H9 (cell line): Measurements from ENCODE around the gene NSUN2. TPM values are rescaled to one million over a fixed set of nuclear protein-coding genes. Genes with fewer than 3 reads are reported as not detected.

Experiments
- DNase-seq: peaks from one replicate; pipeline ENCODE4 v3.0.0-alpha.2; 2017
- H2AFZ ChIP-seq: one replicate; pipeline ENCODE4 v1.6.1; 2013; ENCODE audit warnings: mild to moderate bottlenecking, low read length, control low read depth, moderate library complexity
- H2AK5ac ChIP-seq: 2 replicates; pipeline ENCODE4 v1.6.1; 2013; ENCODE audit warnings: low read length, control low read depth, mixed read lengths; ENCODE audit not compliant: insufficient read length
- H2BK120ac ChIP-seq: one replicate; pipeline ENCODE4 v1.6.1; 2013; ENCODE audit warnings: low read depth, mild to moderate bottlenecking, low read length, control low read depth, inconsistent platforms; ENCODE audit not compliant: poor library complexity, severe bottlenecking
- H2BK12ac ChIP-seq: 2 replicates; pipeline ENCODE4 v1.6.1; 2013; ENCODE audit warnings: low read length, control low read depth, mixed read lengths, low read depth; ENCODE audit not compliant: insufficient read length
- H2BK15ac ChIP-seq: 2 replicates; pipeline ENCODE4 v1.6.1; 2013; ENCODE audit warnings: low read depth, low read length, control low read depth
- H2BK20ac ChIP-seq: one replicate; pipeline ENCODE4 v1.6.1; 2013; ENCODE audit warnings: low read depth, mild to moderate bottlenecking, low read length, control low read depth, inconsistent platforms; ENCODE audit not compliant: poor library complexity, severe bottlenecking
- H2BK5ac ChIP-seq: 2 replicates; pipeline ENCODE4 v1.6.1; 2013; ENCODE audit warnings: low read length, control low read depth, mixed read lengths; ENCODE audit not compliant: insufficient read length
- H3K14ac ChIP-seq: 2 replicates; pipeline ENCODE4 v1.6.1; 2013; ENCODE audit warnings: low read length, control low read depth; ENCODE audit not compliant: insufficient read depth
- H3K18ac ChIP-seq: 2 replicates; pipeline ENCODE4 v1.6.1; 2013; ENCODE audit warnings: low read depth, mild to moderate bottlenecking, mixed read lengths, low read length, control low read depth; ENCODE audit not compliant: insufficient read length
- H3K23ac ChIP-seq: 2 replicates; pipeline ENCODE4 v1.6.1; 2013; ENCODE audit warnings: low read length, control low read depth, mixed read lengths, low read depth; ENCODE audit not compliant: insufficient read length
- H3K23me2 ChIP-seq: 2 replicates; pipeline ENCODE4 v1.6.1; 2013; ENCODE audit warnings: low read depth, mild to moderate bottlenecking, mixed read lengths, low read length, control low read depth; ENCODE audit not compliant: insufficient read length, poor library complexity, severe bottlenecking
- H3K27ac ChIP-seq: 2 replicates; pipeline ENCODE4 v1.5.1; 2013; ENCODE audit warnings: low read length, control low read depth, mixed read lengths, low read depth; ENCODE audit not compliant: insufficient read length
- H3K27me3 ChIP-seq: 2 replicates; pipeline ENCODE4 v1.6.1; 2013; ENCODE audit warnings: low read length, control low read depth, inconsistent platforms; ENCODE audit not compliant: insufficient read depth
- H3K4ac ChIP-seq: 2 replicates; pipeline ENCODE4 v1.6.1; 2013; ENCODE audit warnings: low read depth, mild to moderate bottlenecking, control low read depth, inconsistent platforms, low read length, moderate library complexity
- H3K4me1 ChIP-seq: 2 replicates; pipeline ENCODE4 v1.6.1; 2013; ENCODE audit warnings: low read length, control low read depth, inconsistent platforms; ENCODE audit not compliant: insufficient read depth
- H3K4me2 ChIP-seq: 2 replicates; pipeline ENCODE4 v1.6.1; 2013; ENCODE audit warnings: low read length, control low read depth, mixed read lengths; ENCODE audit not compliant: insufficient read length, insufficient read depth
- H3K56ac ChIP-seq: 2 replicates; pipeline ENCODE4 v1.6.1; 2013; ENCODE audit warnings: low read depth, mild to moderate bottlenecking, mixed read lengths, low read length, control low read depth; ENCODE audit not compliant: insufficient read length
- H3K79me1 ChIP-seq: 2 replicates; pipeline ENCODE4 v1.6.1; 2013; ENCODE audit warnings: low read depth, mild to moderate bottlenecking, moderate library complexity, low read length, control low read depth, inconsistent platforms; ENCODE audit not compliant: insufficient read depth, poor library complexity, severe bottlenecking
- H3K79me2 ChIP-seq: 2 replicates; pipeline ENCODE4 v1.6.1; 2013; ENCODE audit warnings: low read length, control low read depth, inconsistent platforms; ENCODE audit not compliant: insufficient read depth
- H3K9ac ChIP-seq: 2 replicates; pipeline ENCODE4 v1.6.1; 2013; ENCODE audit warnings: low read length, control low read depth, mixed read lengths; ENCODE audit not compliant: insufficient read length; ENCODE audit errors: extremely low read depth
- H3K9me3 ChIP-seq: one replicate; pipeline ENCODE4 v1.6.1; 2013; ENCODE audit warnings: low read depth, low read length, inconsistent platforms; ENCODE audit not compliant: control insufficient read depth
- H3T11ph ChIP-seq: one replicate; pipeline ENCODE4 v1.6.1; 2013; ENCODE audit warnings: mild to moderate bottlenecking, low read length, control low read depth, inconsistent platforms
- H4K20me1 ChIP-seq: one replicate; pipeline ENCODE4 v1.6.1; 2013; ENCODE audit not compliant: control insufficient read depth, insufficient read length, insufficient read depth
- H4K5ac ChIP-seq: 2 replicates; pipeline ENCODE4 v1.6.1; 2013; ENCODE audit warnings: low read depth, mild to moderate bottlenecking, mixed read lengths, low read length, control low read depth; ENCODE audit not compliant: insufficient read length
- H4K8ac ChIP-seq: replicated peaks from 2 replicates; pipeline ENCODE4 v1.6.1; 2013; ENCODE audit warnings: low read length, control low read depth, mixed read lengths, low read depth; ENCODE audit not compliant: insufficient read length
- H4K91ac ChIP-seq: 2 replicates; pipeline ENCODE4 v1.6.1; 2013; ENCODE audit warnings: low read depth, mild to moderate bottlenecking, moderate library complexity, mixed read lengths, low read length, control low read depth; ENCODE audit not compliant: insufficient read length
- H3K27ac Mint-ChIP-seq, 3 experiments: 2 replicates in 2 of 3; 3 replicates in 1 of 3; pipeline ENCODE4 v1.8.0; 2020 to 2021; ENCODE audit warnings: mixed read lengths in 3 of 3, mild to moderate bottlenecking in 1 of 3, moderate library complexity in 1 of 3
- H3K27me3 Mint-ChIP-seq: 2 replicates; pipeline ENCODE4 v1.8.0; 2021; ENCODE audit warnings: low read depth, mild to moderate bottlenecking, moderate library complexity, mixed read lengths
- H3K36me3 Mint-ChIP-seq, 3 experiments: 2 replicates in 2 of 3; 3 replicates in 1 of 3; pipeline ENCODE4 v1.8.0; 2020 to 2021; ENCODE audit warnings: low read depth in 3 of 3, mixed read lengths in 3 of 3; ENCODE audit not compliant: insufficient read depth in 1 of 3
- H3K4me1 Mint-ChIP-seq, 2 experiments: 2 replicates each; pipeline ENCODE4 v1.8.0; 2020; ENCODE audit warnings: mixed read lengths in 2 of 2
- H3K4me3 Mint-ChIP-seq, 2 experiments: 2 replicates in 1 of 2; 3 replicates in 1 of 2; pipeline ENCODE4 v1.8.0; 2020 to 2021; ENCODE audit warnings: mild to moderate bottlenecking in 2 of 2, mixed read lengths in 2 of 2, moderate library complexity in 1 of 2
- H3K9me3 Mint-ChIP-seq, 2 experiments: 2 replicates in 1 of 2; 3 replicates in 1 of 2; pipeline ENCODE4 v1.8.0; 2020; ENCODE audit warnings: mild to moderate bottlenecking in 2 of 2, mixed read lengths in 2 of 2, moderate library complexity in 1 of 2
- WGBS: extraction: QIAGEN DNeasy Blood & Tissue Kit; methylation state at CpG from one replicate; pipeline ENCODE4 v1.1.7; 2013; ENCODE audit warnings: missing lambda C conversion rate, low lambda C conversion rate, mixed read lengths; ENCODE audit not compliant: insufficient read length; ENCODE audit errors: extremely low coverage; 5-methylcytosine and 5-hydroxymethylcytosine counted together
- total RNA-seq: library from RNA; stranded (reverse); gene quantifications from 2 replicates; pipeline ENCODE4 v1.2.1, GENCODE V29; 2021
- TF ChIP-seq, protein P1 (sequence below): fragments of 200-600 bp; sonication (generic); conservative IDR thresholded peaks from 3 replicates; pipeline ENCODE4 v1.8.0; 2021; ENCODE audit warnings: antibody characterized with exemption, mild to moderate bottlenecking

Gene NSUN2
- total RNA-seq, 1 experiment from 2014 or later, result 115 TPM

DNA sequence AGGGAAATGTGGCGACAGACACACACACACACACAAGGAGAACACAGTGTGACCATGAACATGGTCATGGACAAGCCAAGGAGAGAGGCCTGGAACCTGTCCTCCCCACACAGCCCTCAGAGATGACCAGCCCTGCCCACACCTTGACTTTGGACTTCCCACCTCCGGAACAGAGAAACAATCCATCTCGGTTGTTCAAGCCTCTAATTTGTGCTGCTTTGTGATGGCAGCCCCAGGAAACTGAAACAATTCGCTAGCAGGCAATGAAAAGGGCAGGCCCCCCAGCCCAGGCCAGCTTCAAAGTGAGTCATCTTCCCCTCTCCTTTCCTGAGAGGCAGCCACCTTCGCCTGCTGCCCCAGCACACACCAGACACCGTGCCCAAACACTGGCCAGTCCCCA lies 47.7 kb downstream of the NSUN2 start:
- no peaks in the 10 kb centered on the region for H3K9me3 ChIP-seq
- H3K27ac ChIP-seq, result no peak overlapping the region
- H3K14ac ChIP-seq, result no peak overlapping the region
- peak overlapping the region; percentile 26 for H3K23ac ChIP-seq
- no peaks in the 10 kb centered on the region for H3K36me3 Mint-ChIP-seq
- peaks cover 4% of the 10 kb centered on the region; the same call in 1 of the 2 replicates for H3K4me1 ChIP-seq
- DNase-seq, result no peak
- H4K91ac ChIP-seq, result no peak overlapping the region
- peaks cover 5% of the 10 kb centered on the region for H3K23me2 ChIP-seq
- no peak overlapping the region for H3K18ac ChIP-seq
- no peak overlapping the region for H3K4me3 Mint-ChIP-seq
- TF ChIP-seq, protein P1, sequence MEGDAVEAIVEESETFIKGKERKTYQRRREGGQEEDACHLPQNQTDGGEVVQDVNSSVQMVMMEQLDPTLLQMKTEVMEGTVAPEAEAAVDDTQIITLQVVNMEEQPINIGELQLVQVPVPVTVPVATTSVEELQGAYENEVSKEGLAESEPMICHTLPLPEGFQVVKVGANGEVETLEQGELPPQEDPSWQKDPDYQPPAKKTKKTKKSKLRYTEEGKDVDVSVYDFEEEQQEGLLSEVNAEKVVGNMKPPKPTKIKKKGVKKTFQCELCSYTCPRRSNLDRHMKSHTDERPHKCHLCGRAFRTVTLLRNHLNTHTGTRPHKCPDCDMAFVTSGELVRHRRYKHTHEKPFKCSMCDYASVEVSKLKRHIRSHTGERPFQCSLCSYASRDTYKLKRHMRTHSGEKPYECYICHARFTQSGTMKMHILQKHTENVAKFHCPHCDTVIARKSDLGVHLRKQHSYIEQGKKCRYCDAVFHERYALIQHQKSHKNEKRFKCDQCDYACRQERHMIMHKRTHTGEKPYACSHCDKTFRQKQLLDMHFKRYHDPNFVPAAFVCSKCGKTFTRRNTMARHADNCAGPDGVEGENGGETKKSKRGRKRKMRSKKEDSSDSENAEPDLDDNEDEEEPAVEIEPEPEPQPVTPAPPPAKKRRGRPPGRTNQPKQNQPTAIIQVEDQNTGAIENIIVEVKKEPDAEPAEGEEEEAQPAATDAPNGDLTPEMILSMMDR, result no peak
- no peaks in the 10 kb centered on the region for H4K20me1 ChIP-seq
- no peak overlapping the region for H3K9ac ChIP-seq
- H2BK12ac ChIP-seq, result no peak overlapping the region
- no CpG with 5 or more reads among the region's 6 CpGs for WGBS
- no peak overlapping the region for H2BK120ac ChIP-seq
- H3K79me2 ChIP-seq, result no peaks in the 10 kb centered on the region
- H4K5ac ChIP-seq, result no peak overlapping the region
- H2BK20ac ChIP-seq, result no peak overlapping the region
- H3K27me3 Mint-ChIP-seq, result peaks cover 67% of the 10 kb centered on the region
- no peak overlapping the region for H2BK15ac ChIP-seq
- no peaks in the 10 kb centered on the region for H3K79me1 ChIP-seq
- H2AK5ac ChIP-seq, result no peak overlapping the region
- H3T11ph ChIP-seq, result no peak overlapping the region
- no peak overlapping the region for H4K8ac ChIP-seq
- H3K27me3 ChIP-seq, result peaks cover 5% of the 10 kb centered on the region; the same call in 1 of the 2 replicates
- H3K4me1 Mint-ChIP-seq, result peaks cover 9 to 11% of the 10 kb centered on the region in 2 experiments
- H3K4me2 ChIP-seq, result no peak overlapping the region
- no peaks in the 10 kb centered on the region for H3K9me3 Mint-ChIP-seq
- H3K4ac ChIP-seq, result no peak overlapping the region
- no peak overlapping the region for H2AFZ ChIP-seq
- no peak overlapping the region for H3K27ac Mint-ChIP-seq
- no peak overlapping the region for H2BK5ac ChIP-seq
- H3K56ac ChIP-seq, result no peak overlapping the region
